Limb (tissue), 2 donors: ENCODE results near the gene ABHD8.

Experiments
- DNase-seq, 2 donors: peaks; one replicate each; pipeline ENCODE4 v3.0.0-alpha.2; 2016; ENCODE audit errors: extremely low spot score in 2 of 2

Gene ABHD8

GRCh38 chr19:17242431-17243208 is 60.6 kb downstream of the ABHD8 start:
- DNase-seq = no peak
